Panc1 (cell line): Measurements from ENCODE around the gene FLRT3. TPM values are rescaled to one million over a fixed set of nuclear protein-coding genes. Genes with fewer than 3 reads are reported as not detected.

Experiments used
- ATAC-seq: fragments of 200-7000 bp; cut with Tn5 transposase; 2 replicates; pipeline ENCODE4 v1.9.1; 2020; ENCODE audit warnings: mild to moderate bottlenecking, moderate library complexity
- BruUV-seq: library from RNA; stranded (reverse); fragments of 400-500 nt; replicated peaks from 2 replicates; lab custom pipeline; 2021; lab: Mats Ljungman, UMichigan
- CTCF ChIA-PET: fragments of 300-600 bp; sonication (Branson Sonifier 250); formaldehyde crosslinking; loops from one replicate; lab custom pipeline; 2022; ENCODE audit warnings: antibody characterized with exemption; lab: Charles Lee
- POLR2A ChIA-PET: fragments of 300-600 bp; sonication (Branson Sonifier 250); formaldehyde crosslinking; loops from one replicate; lab custom pipeline; 2022; ENCODE audit warnings: antibody characterized with exemption; lab: Charles Lee
- DNase-seq: peaks from one replicate; pipeline ENCODE4 v3.0.0-alpha.2; 2010; ENCODE audit warnings: low read depth, low spot score
- H3K27ac ChIP-seq: 2 replicates; pipeline ENCODE4 v1.5.1; 2011; ENCODE audit warnings: mild to moderate bottlenecking, low read length, inconsistent platforms
- H3K27me3 ChIP-seq: fragments of 200-500 bp; sonication (Bioruptor generic); 2 replicates; pipeline ENCODE4 v1.6.0; 2014; ENCODE audit warnings: low read length, inconsistent platforms; ENCODE audit not compliant: control insufficient read depth, insufficient read depth
- H3K36me3 ChIP-seq: fragments of 200-500 bp; sonication (Bioruptor generic); 2 replicates; pipeline ENCODE4 v1.5.1; 2014; ENCODE audit warnings: inconsistent platforms, mild to moderate bottlenecking, low read length, moderate library complexity; ENCODE audit not compliant: control insufficient read depth, insufficient read depth
- H3K4me1 ChIP-seq: 2 replicates; pipeline ENCODE4 v1.5.1; 2011; ENCODE audit warnings: inconsistent platforms, mild to moderate bottlenecking, low read length, moderate library complexity; ENCODE audit not compliant: control insufficient read depth, insufficient read depth
- H3K4me3 ChIP-seq, 2 experiments: 2 replicates each; pipeline ENCODE4 v1.5.1; 2011 to 2012; ENCODE audit warnings: low read depth in 2 of 2, low read length in 2 of 2, mild to moderate bottlenecking in 2 of 2, inconsistent platforms in 1 of 2, moderate library complexity in 1 of 2
- H3K9me3 ChIP-seq: fragments of 200-500 bp; sonication (Bioruptor generic); 2 replicates; pipeline ENCODE4 v1.5.1; 2014; ENCODE audit warnings: low read depth, mild to moderate bottlenecking, inconsistent platforms, low read length, moderate library complexity; ENCODE audit not compliant: control insufficient read depth, insufficient read depth
- POLR2AphosphoS5 ChIP-seq: IDR thresholded peaks from 2 replicates; pipeline ENCODE4 v1.6.1; 2012; ENCODE audit warnings: mild to moderate bottlenecking, low read depth, low read length, moderate library complexity
- REST ChIP-seq, 2 experiments: IDR thresholded peaks; 2 replicates each; pipeline ENCODE4 v1.6.1; 2011 to 2012; ENCODE audit warnings: low read depth in 2 of 2, control low read depth in 1 of 2, low read length in 1 of 2, mild to moderate bottlenecking in 1 of 2, moderate library complexity in 1 of 2; ENCODE audit not compliant: insufficient read depth in 1 of 2
- SIN3A ChIP-seq: IDR thresholded peaks from 2 replicates; pipeline ENCODE4 v1.6.1; 2012; ENCODE audit warnings: low read depth, mild to moderate bottlenecking, low read length, moderate library complexity, borderline replicate concordance; ENCODE audit not compliant: insufficient read depth
- TCF7L2 ChIP-seq: IDR thresholded peaks from 2 replicates; pipeline ENCODE4 v1.6.1; 2011; ENCODE audit warnings: mild to moderate bottlenecking, low read depth, low read length, inconsistent platforms
- in situ Hi-C: cut with HindIII; loops from 2 replicates; pipeline ENCODE4 v1.10.0; 2016; ENCODE audit warnings: low sequenced_read_pairs, low pct_unique_long_range_greater_than_20kb
- intact Hi-C: fragments of 100-400 bp; cut with micrococcal nuclease; formaldehyde crosslinking; loops from one replicate; pipeline ENCODE4 v1.10.0; 2022; ENCODE audit not compliant: unreplicated experiment
- total RNA-seq: library from RNA; stranded (reverse); gene quantifications from one replicate; pipeline ENCODE4 v1.2.1, GENCODE V29; 2021; ENCODE audit not compliant: unreplicated experiment
- TF ChIP-seq, protein P1 (sequence below): fragments of 450-650 bp; IDR thresholded peaks from 2 replicates; pipeline ENCODE4 v1.5.1; 2017; ENCODE audit warnings: mild to moderate bottlenecking

FLRT3 gene
- total RNA-seq, 1 experiment from 2014 or later = 0.67 TPM

DNA sequence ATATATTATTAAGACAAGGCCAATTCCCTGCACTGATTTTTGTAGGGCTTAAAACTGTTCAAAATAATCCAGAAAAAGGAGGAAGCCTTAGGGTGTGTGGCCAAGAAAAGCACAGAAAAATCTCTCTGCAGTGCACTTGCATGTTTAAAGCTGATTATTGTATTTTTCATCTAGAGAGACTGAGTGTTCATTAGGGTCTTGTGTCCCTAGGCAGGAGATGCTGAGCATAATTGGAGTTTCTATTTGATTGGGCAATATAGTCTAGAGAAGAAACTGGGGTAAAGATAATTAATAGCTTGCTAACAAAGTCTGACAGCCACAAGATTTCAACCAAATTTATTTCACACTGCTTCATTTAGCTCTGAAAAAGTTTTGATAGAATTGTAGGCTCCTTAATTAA is 2.4 kb downstream of the FLRT3 start:
- Histone ChIP-seq H3K27me3 (no peaks in the 10 kb centered on the region), H3K9me3 (no peaks in the 10 kb centered on the region), H3K4me1 (no peaks in the 10 kb centered on the region), H3K4me3 (no peak overlapping the region), H3K36me3 (no peaks in the 10 kb centered on the region), H3K27ac (no peak overlapping the region)
- no peak for ATAC-seq
- ChIA-PET CTCF (no interaction called here), POLR2A (no interaction called here)
- DNase-seq = no peak
- intact Hi-C loops = no loop called here
- TF ChIP-seq TCF7L2 (no peak), SIN3A (no peak), REST (IDR thresholded peaks at IDR 0.05; ENCODE audit: insufficient read depth in 1 of 2, low read depth in 2 of 2, low read length in 1 of 2) (no peak), POLR2AphosphoS5 (no peak)
- TF ChIP-seq, protein P1, sequence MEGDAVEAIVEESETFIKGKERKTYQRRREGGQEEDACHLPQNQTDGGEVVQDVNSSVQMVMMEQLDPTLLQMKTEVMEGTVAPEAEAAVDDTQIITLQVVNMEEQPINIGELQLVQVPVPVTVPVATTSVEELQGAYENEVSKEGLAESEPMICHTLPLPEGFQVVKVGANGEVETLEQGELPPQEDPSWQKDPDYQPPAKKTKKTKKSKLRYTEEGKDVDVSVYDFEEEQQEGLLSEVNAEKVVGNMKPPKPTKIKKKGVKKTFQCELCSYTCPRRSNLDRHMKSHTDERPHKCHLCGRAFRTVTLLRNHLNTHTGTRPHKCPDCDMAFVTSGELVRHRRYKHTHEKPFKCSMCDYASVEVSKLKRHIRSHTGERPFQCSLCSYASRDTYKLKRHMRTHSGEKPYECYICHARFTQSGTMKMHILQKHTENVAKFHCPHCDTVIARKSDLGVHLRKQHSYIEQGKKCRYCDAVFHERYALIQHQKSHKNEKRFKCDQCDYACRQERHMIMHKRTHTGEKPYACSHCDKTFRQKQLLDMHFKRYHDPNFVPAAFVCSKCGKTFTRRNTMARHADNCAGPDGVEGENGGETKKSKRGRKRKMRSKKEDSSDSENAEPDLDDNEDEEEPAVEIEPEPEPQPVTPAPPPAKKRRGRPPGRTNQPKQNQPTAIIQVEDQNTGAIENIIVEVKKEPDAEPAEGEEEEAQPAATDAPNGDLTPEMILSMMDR = no peak
- in situ Hi-C loops = no loop called here
- BruUV-seq = TSS peak; percentile 53

DNA sequence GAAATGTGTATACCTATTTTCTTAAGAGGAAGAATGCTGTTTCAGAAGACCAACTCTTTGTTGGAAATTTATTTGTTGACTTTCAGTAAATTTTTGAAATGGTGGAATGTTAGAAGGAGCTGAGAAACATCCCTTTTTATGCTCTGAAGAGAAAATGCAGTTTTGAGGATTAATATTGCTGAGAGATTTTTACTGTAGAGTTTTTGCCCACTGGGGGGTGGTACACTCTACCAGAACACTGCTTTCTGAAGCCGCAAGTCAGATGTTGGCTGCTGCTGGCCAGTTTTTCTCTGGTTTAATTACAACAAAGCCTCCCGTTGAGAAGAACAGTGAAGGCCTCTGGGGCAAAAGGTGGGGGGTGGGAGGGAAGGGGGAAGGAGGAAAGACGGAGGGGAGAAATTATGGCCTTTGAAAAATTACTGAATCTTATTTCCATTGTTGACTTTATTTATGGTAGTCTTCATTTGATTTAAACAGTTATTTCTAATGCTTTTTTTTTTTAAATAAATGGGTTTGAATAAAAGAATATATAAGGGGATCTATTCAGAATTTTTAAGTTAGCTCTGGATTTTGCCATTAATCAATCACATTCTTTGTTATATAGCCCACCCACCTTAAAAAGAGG is 3.0 kb downstream of the FLRT3 start:
- in situ Hi-C loops = no loop called here
- DNase-seq (no peak), ATAC-seq (no peak)
- no TSS peak for BruUV-seq
- Histone ChIP-seq H3K36me3 (no peaks in the 10 kb centered on the region), H3K27me3 (no peaks in the 10 kb centered on the region), H3K4me1 (no peaks in the 10 kb centered on the region), H3K4me3 (no peak overlapping the region), H3K27ac (no peak overlapping the region), H3K9me3 (no peaks in the 10 kb centered on the region)
- intact Hi-C loops = no loop called here
- POLR2A ChIA-PET = no interaction called here
- no peak for TF ChIP-seq TCF7L2
- TF ChIP-seq, protein P1 = peak; percentile 39
- CTCF ChIA-PET = no interaction called here
